ENCODE data around the gene GIPC2. TPM values are rescaled to one million over a fixed set of nuclear protein-coding genes. Genes with fewer than 3 reads are reported as not detected.
"Not testable (repeated sequence)": the region's sequence is repeated elsewhere in the genome, so short reads cannot be mapped to it uniquely, and the experiment has no call there.

The GIPC2 gene, protein sequence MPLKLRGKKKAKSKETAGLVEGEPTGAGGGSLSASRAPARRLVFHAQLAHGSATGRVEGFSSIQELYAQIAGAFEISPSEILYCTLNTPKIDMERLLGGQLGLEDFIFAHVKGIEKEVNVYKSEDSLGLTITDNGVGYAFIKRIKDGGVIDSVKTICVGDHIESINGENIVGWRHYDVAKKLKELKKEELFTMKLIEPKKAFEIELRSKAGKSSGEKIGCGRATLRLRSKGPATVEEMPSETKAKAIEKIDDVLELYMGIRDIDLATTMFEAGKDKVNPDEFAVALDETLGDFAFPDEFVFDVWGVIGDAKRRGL
- 0.26 TPM for total RNA-seq (2021; ENCODE audit: unreplicated experiment)
- not detected for polyA plus RNA-seq (2012; ENCODE audit: insufficient read length)
- Bru-seq, nascent RNA = percentile 17 among the genes with signal in this experiment
- percentile 17 among the genes with signal in this experiment for BruChase-seq, experiment 1, labeled RNA remaining after a 2-hour chase
- percentile 19 among the genes with signal in this experiment for BruChase-seq, experiment 2, labeled RNA remaining after a 6-hour chase
- long read RNA-seq, partial matches to known transcripts = 0 of 5 reads
- long read RNA-seq, other reads (novel, unspliced or antisense) = 3 of 5 reads

DNA sequence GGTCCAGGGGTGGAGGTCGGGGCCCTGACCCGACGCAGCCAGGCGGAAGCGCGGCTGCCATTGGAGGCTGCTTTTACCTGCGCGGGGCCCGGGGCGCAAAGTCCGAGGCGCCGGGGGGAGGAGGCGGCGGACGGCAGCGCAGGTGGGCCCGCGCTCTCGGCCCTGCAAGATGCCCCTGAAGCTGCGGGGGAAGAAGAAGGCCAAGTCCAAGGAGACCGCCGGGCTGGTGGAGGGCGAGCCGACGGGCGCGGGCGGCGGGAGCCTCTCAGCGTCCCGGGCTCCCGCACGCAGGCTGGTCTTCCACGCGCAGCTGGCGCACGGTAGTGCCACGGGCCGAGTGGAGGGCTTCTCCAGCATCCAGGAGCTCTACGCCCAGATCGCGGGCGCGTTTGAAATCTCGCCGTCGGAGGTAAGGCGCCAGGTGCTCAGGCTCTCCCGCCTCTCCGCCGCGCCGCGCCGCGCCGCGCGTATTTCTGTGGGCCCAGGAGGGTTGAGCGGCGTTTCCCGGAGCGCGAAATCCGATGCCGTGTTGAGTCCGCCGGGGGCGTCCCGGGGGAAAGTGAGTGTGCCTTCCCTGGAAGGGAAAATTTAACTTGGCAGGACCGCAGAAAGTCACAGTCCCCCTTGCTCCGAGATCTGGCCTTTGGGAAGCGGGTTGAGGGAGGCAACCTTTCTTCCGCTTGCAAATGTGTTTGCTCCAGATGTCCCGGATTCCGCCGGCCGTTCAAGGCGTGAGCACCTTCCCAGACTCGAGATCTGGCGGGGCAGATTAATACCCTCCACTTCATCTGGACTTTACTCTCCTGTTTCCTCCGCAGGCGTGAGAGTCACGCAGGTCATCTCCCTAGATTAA lies at the start of gene GIPC2:
Gene GIPC2, plus strand, starts transcription at position 41 of the 853 bp plus-strand sequence. Its CDS starts 129 bp downstream, at position 170.
- H3K9me3 ChIP-seq (ENCODE audit: control insufficient read depth, insufficient read depth, low read depth, low read length) = no peaks in the 10 kb centered on the region
- in situ Hi-C loops (cut with HindIII; ENCODE audit: low pct_unique_long_range_greater_than_20kb, low sequenced_read_pairs) (no loop called here), intact Hi-C loops (cut with micrococcal nuclease; ENCODE audit: unreplicated experiment) (no loop called here)
- H3K4me3 ChIP-seq (ENCODE audit: low read depth in 2 of 2, low read length in 2 of 2) = peak within 1 kb of the TSS; percentile 43 to 55
- TF ChIP-seq, protein P1, sequence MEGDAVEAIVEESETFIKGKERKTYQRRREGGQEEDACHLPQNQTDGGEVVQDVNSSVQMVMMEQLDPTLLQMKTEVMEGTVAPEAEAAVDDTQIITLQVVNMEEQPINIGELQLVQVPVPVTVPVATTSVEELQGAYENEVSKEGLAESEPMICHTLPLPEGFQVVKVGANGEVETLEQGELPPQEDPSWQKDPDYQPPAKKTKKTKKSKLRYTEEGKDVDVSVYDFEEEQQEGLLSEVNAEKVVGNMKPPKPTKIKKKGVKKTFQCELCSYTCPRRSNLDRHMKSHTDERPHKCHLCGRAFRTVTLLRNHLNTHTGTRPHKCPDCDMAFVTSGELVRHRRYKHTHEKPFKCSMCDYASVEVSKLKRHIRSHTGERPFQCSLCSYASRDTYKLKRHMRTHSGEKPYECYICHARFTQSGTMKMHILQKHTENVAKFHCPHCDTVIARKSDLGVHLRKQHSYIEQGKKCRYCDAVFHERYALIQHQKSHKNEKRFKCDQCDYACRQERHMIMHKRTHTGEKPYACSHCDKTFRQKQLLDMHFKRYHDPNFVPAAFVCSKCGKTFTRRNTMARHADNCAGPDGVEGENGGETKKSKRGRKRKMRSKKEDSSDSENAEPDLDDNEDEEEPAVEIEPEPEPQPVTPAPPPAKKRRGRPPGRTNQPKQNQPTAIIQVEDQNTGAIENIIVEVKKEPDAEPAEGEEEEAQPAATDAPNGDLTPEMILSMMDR (IDR thresholded peaks at IDR 0.05) = no peak
- TF ChIP-seq POLR2AphosphoS5 (IDR thresholded peaks at IDR 0.05; ENCODE audit: low read depth, low read length) = no peak
- no peak for TF ChIP-seq TCF7L2 (IDR thresholded peaks at IDR 0.05; ENCODE audit: low read depth, low read length)
- TF ChIP-seq SIN3A (IDR thresholded peaks at IDR 0.05; ENCODE audit: borderline replicate concordance, insufficient read depth, low read depth, low read length) = no peak
- TF ChIP-seq, protein P2, sequence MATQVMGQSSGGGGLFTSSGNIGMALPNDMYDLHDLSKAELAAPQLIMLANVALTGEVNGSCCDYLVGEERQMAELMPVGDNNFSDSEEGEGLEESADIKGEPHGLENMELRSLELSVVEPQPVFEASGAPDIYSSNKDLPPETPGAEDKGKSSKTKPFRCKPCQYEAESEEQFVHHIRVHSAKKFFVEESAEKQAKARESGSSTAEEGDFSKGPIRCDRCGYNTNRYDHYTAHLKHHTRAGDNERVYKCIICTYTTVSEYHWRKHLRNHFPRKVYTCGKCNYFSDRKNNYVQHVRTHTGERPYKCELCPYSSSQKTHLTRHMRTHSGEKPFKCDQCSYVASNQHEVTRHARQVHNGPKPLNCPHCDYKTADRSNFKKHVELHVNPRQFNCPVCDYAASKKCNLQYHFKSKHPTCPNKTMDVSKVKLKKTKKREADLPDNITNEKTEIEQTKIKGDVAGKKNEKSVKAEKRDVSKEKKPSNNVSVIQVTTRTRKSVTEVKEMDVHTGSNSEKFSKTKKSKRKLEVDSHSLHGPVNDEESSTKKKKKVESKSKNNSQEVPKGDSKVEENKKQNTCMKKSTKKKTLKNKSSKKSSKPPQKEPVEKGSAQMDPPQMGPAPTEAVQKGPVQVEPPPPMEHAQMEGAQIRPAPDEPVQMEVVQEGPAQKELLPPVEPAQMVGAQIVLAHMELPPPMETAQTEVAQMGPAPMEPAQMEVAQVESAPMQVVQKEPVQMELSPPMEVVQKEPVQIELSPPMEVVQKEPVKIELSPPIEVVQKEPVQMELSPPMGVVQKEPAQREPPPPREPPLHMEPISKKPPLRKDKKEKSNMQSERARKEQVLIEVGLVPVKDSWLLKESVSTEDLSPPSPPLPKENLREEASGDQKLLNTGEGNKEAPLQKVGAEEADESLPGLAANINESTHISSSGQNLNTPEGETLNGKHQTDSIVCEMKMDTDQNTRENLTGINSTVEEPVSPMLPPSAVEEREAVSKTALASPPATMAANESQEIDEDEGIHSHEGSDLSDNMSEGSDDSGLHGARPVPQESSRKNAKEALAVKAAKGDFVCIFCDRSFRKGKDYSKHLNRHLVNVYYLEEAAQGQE (IDR thresholded peaks at IDR 0.05; ENCODE audit: insufficient read depth in 1 of 2, low read depth in 2 of 2, low read length in 1 of 2) = no peak
- no TSS peak for BruUV-seq (replicated peaks)
- H3K27ac ChIP-seq (ENCODE audit: low read length) = no peak within 1 kb of the TSS
- H3K27me3 ChIP-seq (ENCODE audit: control insufficient read depth, insufficient read depth, low read length) = peaks cover 27% of the 10 kb centered on the region
- peaks cover 4% of the 10 kb centered on the region for H3K4me1 ChIP-seq (ENCODE audit: control insufficient read depth, insufficient read depth, low read length)
- DNase-seq (ENCODE audit: low read depth, low spot score) = no peak
- no peaks in the 10 kb centered on the region for H3K36me3 ChIP-seq (ENCODE audit: control insufficient read depth, insufficient read depth, low read length)
- CTCF ChIA-PET = interaction anchor here (0.6 kb wide), 1 partner anchor 54 kb away, joined by 3 read pairs; no protein-coding TSS in a partner anchor
- POLR2A ChIA-PET = no interaction called here
- ATAC-seq = peak; percentile 77

DNA sequence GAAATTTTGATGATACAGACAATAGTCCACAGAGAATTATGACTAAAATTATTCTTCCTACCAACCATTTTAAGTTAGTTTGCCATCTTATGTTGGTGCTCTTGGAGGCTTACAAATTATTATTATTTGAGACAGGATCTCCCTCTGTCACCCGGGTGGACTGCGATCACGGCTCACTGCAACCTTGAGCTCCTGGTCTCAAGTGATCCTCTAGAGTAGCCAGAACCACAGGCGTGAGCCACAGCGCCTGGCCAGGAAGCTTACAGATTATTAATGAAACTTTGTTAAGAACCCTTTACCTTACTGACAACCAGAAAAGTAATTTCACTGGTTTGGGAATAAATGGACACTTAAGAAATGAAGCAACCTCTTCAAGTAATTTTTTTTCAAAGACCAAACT lies 49.0 kb upstream of the GIPC2 start:
- no peaks in the 10 kb centered on the region for H3K9me3 ChIP-seq (ENCODE audit: control insufficient read depth, insufficient read depth, low read depth, low read length)
- H3K36me3 ChIP-seq (ENCODE audit: control insufficient read depth, insufficient read depth, low read length) = no peaks in the 10 kb centered on the region
- no peak overlapping the region for H3K27ac ChIP-seq (ENCODE audit: low read length)
- no peaks in the 10 kb centered on the region; the same call in 1 of the 2 replicates for H3K4me1 ChIP-seq (ENCODE audit: control insufficient read depth, insufficient read depth, low read length)
- ChIA-PET POLR2A (interaction anchor here (0.6 kb wide), 1 partner anchor 16 kb away, joined by 3 read pairs; no protein-coding TSS in a partner anchor), CTCF (no interaction called here)
- no peak for DNase-seq (ENCODE audit: low read depth, low spot score)
- intact Hi-C loops (cut with micrococcal nuclease; ENCODE audit: unreplicated experiment) (no loop called here), in situ Hi-C loops (cut with HindIII; ENCODE audit: low pct_unique_long_range_greater_than_20kb, low sequenced_read_pairs) (no loop called here)
- BruUV-seq (replicated peaks) = no TSS peak
- no peak for TF ChIP-seq TCF7L2 (IDR thresholded peaks at IDR 0.05; ENCODE audit: low read depth, low read length)
- no peak for TF ChIP-seq POLR2AphosphoS5 (IDR thresholded peaks at IDR 0.05; ENCODE audit: low read depth, low read length)
- TF ChIP-seq, protein P1 (IDR thresholded peaks at IDR 0.05) = no peak
- TF ChIP-seq SIN3A (IDR thresholded peaks at IDR 0.05; ENCODE audit: borderline replicate concordance, insufficient read depth, low read depth, low read length) = no peak
- ATAC-seq = no peak
- no peaks in the 10 kb centered on the region for H3K27me3 ChIP-seq (ENCODE audit: control insufficient read depth, insufficient read depth, low read length)
- H3K4me3 ChIP-seq (ENCODE audit: low read depth in 2 of 2, low read length in 2 of 2) = no peak overlapping the region

DNA sequence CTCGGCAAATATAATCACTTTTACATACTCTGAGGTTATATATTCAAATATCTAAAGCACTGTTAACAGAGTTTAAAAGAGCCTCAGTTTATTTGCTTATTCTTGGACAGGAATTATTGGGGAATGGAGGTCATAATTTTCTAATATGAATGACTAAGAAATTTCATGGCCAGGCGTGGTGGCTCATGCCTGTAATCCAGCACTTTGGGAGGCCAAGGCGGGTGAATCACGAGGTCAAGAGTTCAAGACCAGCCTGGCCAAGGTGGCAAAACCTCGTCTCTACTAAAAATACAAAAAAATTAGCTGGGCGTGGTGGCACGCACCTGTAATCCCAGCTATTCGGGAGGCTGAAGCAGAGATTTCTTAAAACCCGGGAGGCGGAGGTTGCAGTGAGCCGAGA lies 45.2 kb upstream of the GIPC2 start:
- intact Hi-C loops (cut with micrococcal nuclease; ENCODE audit: unreplicated experiment) = loop anchor here (10.0 kb wide), 1 partner anchor 104 kb away; no protein-coding TSS in a partner anchor
- H3K4me3 ChIP-seq (ENCODE audit: low read depth in 2 of 2, low read length in 2 of 2); DNase-seq (ENCODE audit: low read depth, low spot score); H3K36me3 ChIP-seq (ENCODE audit: control insufficient read depth, insufficient read depth, low read length); ATAC-seq; BruUV-seq (replicated peaks); H3K27me3 ChIP-seq (ENCODE audit: control insufficient read depth, insufficient read depth, low read length); H3K9me3 ChIP-seq (ENCODE audit: control insufficient read depth, insufficient read depth, low read depth, low read length); H3K27ac ChIP-seq (ENCODE audit: low read length); in situ Hi-C loops (cut with HindIII; ENCODE audit: low pct_unique_long_range_greater_than_20kb, low sequenced_read_pairs); CTCF ChIA-PET: not testable (repeated sequence)
- peaks cover 18% of the 10 kb centered on the region; the same call in 1 of the 2 replicates for H3K4me1 ChIP-seq (ENCODE audit: control insufficient read depth, insufficient read depth, low read length)
- POLR2A ChIA-PET = interaction anchor here (0.6 kb wide), 1 partner anchor 423 kb away, joined by 3 read pairs; no protein-coding TSS in a partner anchor

All from Panc1 (cell line).